BE2C (cell line): Measurements from ENCODE around the gene ADAMTS17.

ENCODE experiments used
- DNase-seq: peaks from one replicate; pipeline ENCODE4 v3.0.0-alpha.2; 2020
- H3K27me3 ChIP-seq: fragments of 250-450 bp; sonication (Bioruptor Pico); 2 replicates; pipeline ENCODE4 v1.5.1; 2020; ENCODE audit warnings: mild to moderate bottlenecking
- H3K36me3 ChIP-seq: fragments of 250-450 bp; sonication (Bioruptor Pico); 2 replicates; pipeline ENCODE4 v1.5.1; 2020; ENCODE audit warnings: mild to moderate bottlenecking
- H3K4me1 ChIP-seq: fragments of 250-450 bp; sonication (Bioruptor Pico); 2 replicates; pipeline ENCODE4 v1.5.1; 2020
- H3K4me3 ChIP-seq: 2 replicates; pipeline ENCODE4 v1.5.1; 2011; ENCODE audit warnings: low read depth, low read length
- H3K9me3 ChIP-seq: fragments of 250-450 bp; sonication (Bioruptor Pico); 2 replicates; pipeline ENCODE4 v1.5.1; 2020
- CTCF ChIP-seq: IDR thresholded peaks from 2 replicates; pipeline ENCODE4 v1.5.1; 2012; ENCODE audit warnings: mild to moderate bottlenecking, low read depth, low read length

Gene ADAMTS17

GRCh38 chr15:100337096-100338044, 4.4 kb downstream of the ADAMTS17 start:
- Histone ChIP-seq H3K4me1 (peaks cover 14% of the 10 kb centered on the region), H3K36me3 (no peaks in the 10 kb centered on the region), H3K27me3 (no peaks in the 10 kb centered on the region), H3K9me3 (no peaks in the 10 kb centered on the region), H3K4me3 (no peak overlapping the region)
- DNase-seq, result no peak
- no peak for TF ChIP-seq CTCF

GRCh38 chr15:100336061-100336460, 5.7 kb downstream of the ADAMTS17 start:
- TF ChIP-seq CTCF, result no peak
- no peaks in the 10 kb centered on the region for H3K27me3 ChIP-seq
- no peak for DNase-seq
- no peaks in the 10 kb centered on the region for H3K9me3 ChIP-seq
- H3K36me3 ChIP-seq, result no peaks in the 10 kb centered on the region
- H3K4me3 ChIP-seq, result no peak overlapping the region
- peaks cover 14% of the 10 kb centered on the region for H3K4me1 ChIP-seq

- no peak for TF ChIP-seq CTCF
- H3K9me3 ChIP-seq, result no peaks in the 10 kb centered on the region
- H3K27me3 ChIP-seq, result no peaks in the 10 kb centered on the region
- no peak overlapping the region for H3K4me3 ChIP-seq
- DNase-seq, result peak; percentile 91
- no peaks in the 10 kb centered on the region for H3K36me3 ChIP-seq
- peaks cover 14% of the 10 kb centered on the region for H3K4me1 ChIP-seq
These were observed 6.3 kb downstream of the ADAMTS17 start for GRCh38 chr15:100335335-100335999.

- peak; percentile 37 for DNase-seq
- peak; percentile 16; the same call in 1 of the 2 replicates for TF ChIP-seq CTCF
These were observed 6.9 kb downstream of the ADAMTS17 start for GRCh38 chr15:100334905-100335304.

GRCh38 chr15:100334456-100334855, 7.3 kb downstream of the ADAMTS17 start:
- TF ChIP-seq CTCF, result no peak
- Histone ChIP-seq H3K4me1 (peaks cover 14% of the 10 kb centered on the region), H3K27me3 (no peaks in the 10 kb centered on the region), H3K9me3 (no peaks in the 10 kb centered on the region), H3K4me3 (no peak overlapping the region), H3K36me3 (no peaks in the 10 kb centered on the region; the same call in 1 of the 2 replicates)
- no peak for DNase-seq

More at GRCh38 chr15:100334905-100335304, 6.9 kb downstream of the ADAMTS17 start:
- H3K9me3 ChIP-seq, result no peaks in the 10 kb centered on the region
- H3K4me3 ChIP-seq, result no peak overlapping the region
- peaks cover 14% of the 10 kb centered on the region for H3K4me1 ChIP-seq
- no peaks in the 10 kb centered on the region; the same call in 1 of the 2 replicates for H3K36me3 ChIP-seq
- no peaks in the 10 kb centered on the region for H3K27me3 ChIP-seq
